HepG2 (cell line): Measurements from ENCODE around the gene ELAVL3. TPM values are rescaled to one million over a fixed set of nuclear protein-coding genes. Genes with fewer than 3 reads are reported as not detected.

Experiments used
- AKAP8 ChIP-seq: sonication (generic); formaldehyde crosslinking; IDR thresholded peaks from 2 replicates; pipeline ENCODE4 v1.5.1; 2020; ENCODE audit warnings: mild to moderate bottlenecking, missing genetic modification reagents
- CC2D1A ChIP-seq: sonication (generic); formaldehyde crosslinking; IDR thresholded peaks from 2 replicates; pipeline ENCODE4 v1.8.1; 2023; ENCODE audit warnings: mild to moderate bottlenecking, missing genetic modification reagents
- ETV5 ChIP-seq: IDR thresholded peaks from 2 replicates; pipeline ENCODE4 v1.6.1; 2018; ENCODE audit warnings: missing biosample characterization, missing genetic modification reagents, inconsistent platforms, borderline replicate concordance
- GLI4 ChIP-seq: sonication (generic); formaldehyde crosslinking; IDR thresholded peaks from 2 replicates; pipeline ENCODE4 v1.5.1; 2020; ENCODE audit warnings: missing genetic modification reagents, mild to moderate bottlenecking, moderate library complexity, borderline replicate concordance
- MATR3 ChIP-seq: sonication (generic); formaldehyde crosslinking; IDR thresholded peaks from 2 replicates; pipeline ENCODE4 v1.4.0; 2020; ENCODE audit warnings: missing genetic modification reagents
- MYNN ChIP-seq: sonication (generic); formaldehyde crosslinking; IDR thresholded peaks from 2 replicates; pipeline ENCODE4 v1.4.0; 2020; ENCODE audit warnings: mild to moderate bottlenecking, low read depth, missing genetic modification reagents
- NAIF1 ChIP-seq: sonication (generic); formaldehyde crosslinking; IDR thresholded peaks from 2 replicates; pipeline ENCODE4 v1.5.0; 2020; ENCODE audit warnings: mild to moderate bottlenecking, missing genetic modification reagents, borderline replicate concordance
- NFYB ChIP-seq: sonication (generic); formaldehyde crosslinking; IDR thresholded peaks from 2 replicates; pipeline ENCODE4 v1.4.0; 2020; ENCODE audit warnings: missing genetic modification reagents
- PHF20 ChIP-seq: sonication (generic); formaldehyde crosslinking; IDR thresholded peaks from 2 replicates; pipeline ENCODE4 v1.5.0; 2020; ENCODE audit warnings: mild to moderate bottlenecking, missing genetic modification reagents
- RXRA ChIP-seq: sonication (generic); formaldehyde crosslinking; IDR thresholded peaks from 2 replicates; pipeline ENCODE4 v1.5.1; 2020; ENCODE audit warnings: missing genetic modification reagents
- SAP130 ChIP-seq: IDR thresholded peaks from 2 replicates; pipeline ENCODE4 v1.6.1; 2016; ENCODE audit warnings: low read depth
- SP1 ChIP-seq, 2 experiments: fragments of 450-650 bp in 1 of 2; sonication (generic) in 1 of 2; formaldehyde crosslinking in 1 of 2; IDR thresholded peaks; 2 replicates each; pipeline versions ENCODE4 v1.4.0 to v1.6.1; 2016 to 2020; ENCODE audit warnings: missing genetic modification reagents in 1 of 2
- YEATS2 ChIP-seq: sonication (generic); formaldehyde crosslinking; IDR thresholded peaks from 2 replicates; pipeline ENCODE4 v1.4.0; 2020; ENCODE audit warnings: missing genetic modification reagents, borderline replicate concordance
- ZNF235 ChIP-seq: sonication (generic); formaldehyde crosslinking; IDR thresholded peaks from 2 replicates; pipeline ENCODE4 v1.8.1; 2023; ENCODE audit warnings: mild to moderate bottlenecking, missing genetic modification reagents, borderline replicate concordance
- ZNF296 ChIP-seq: sonication (generic); formaldehyde crosslinking; conservative IDR thresholded peaks from 2 replicates; pipeline ENCODE4 v1.5.0; 2020; ENCODE audit warnings: mild to moderate bottlenecking, missing genetic modification reagents
- ZNF33A ChIP-seq: sonication (generic); formaldehyde crosslinking; IDR thresholded peaks from 2 replicates; pipeline ENCODE4 v1.5.1; 2020; ENCODE audit warnings: missing genetic modification reagents, mild to moderate bottlenecking, moderate library complexity, borderline replicate concordance
- ZSCAN12 ChIP-seq: sonication (generic); formaldehyde crosslinking; IDR thresholded peaks from 2 replicates; pipeline ENCODE4 v1.9.0; 2021; ENCODE audit warnings: mild to moderate bottlenecking, missing genetic modification reagents
- polyA plus RNA-seq, 8 experiments: library from polyadenylated mRNA; depleted of rRNA in 3 of 8; stranded (reverse) in 7 of 8; unstranded in 1 of 8; fragments of >200 nt; fragmentation: Illumina TruSeq in 4 of 8; extraction: Trizol in 4 of 8; gene quantifications; 2 replicates each; pipeline versions ENCODE4 v1.2.1 to v1.2.3, GENCODE V29; 2011 to 2016; ENCODE audit warnings: low read depth in 4 of 8, missing spikeins in 1 of 8, mixed read lengths in 1 of 8; ENCODE audit not compliant: insufficient read depth in 1 of 8
- total RNA-seq, 5 experiments: library from RNA; depleted of rRNA; stranded (reverse); fragments of >200 nt; fragmentation: Illumina TruSeq; extraction: Trizol; gene quantifications; 2 replicates each; pipeline ENCODE4 v1.2.3, GENCODE V29; 2016; ENCODE audit warnings: low read depth in 1 of 5
- TF ChIP-seq, protein P1 (sequence below): IDR thresholded peaks from 2 replicates; pipeline ENCODE4 v1.6.1; 2016
- TF ChIP-seq, protein P2 (sequence below): IDR thresholded peaks from 2 replicates; pipeline ENCODE4 v1.6.1; 2012; ENCODE audit warnings: inconsistent platforms
- TF ChIP-seq, protein P3 (sequence below): IDR thresholded peaks from 2 replicates; pipeline ENCODE4 v1.4.0; 2020; ENCODE audit warnings: mild to moderate bottlenecking, missing genetic modification reagents
- TF ChIP-seq, protein P4 (sequence below): sonication (generic); formaldehyde crosslinking; IDR thresholded peaks from 2 replicates; pipeline ENCODE4 v1.8.1; 2023; ENCODE audit warnings: mild to moderate bottlenecking, missing genetic modification reagents
- TF ChIP-seq, protein P5 (sequence below): IDR thresholded peaks from 2 replicates; pipeline ENCODE4 v1.6.1; 2016; ENCODE audit warnings: mild to moderate bottlenecking, missing biosample characterization, missing genetic modification reagents
- TF ChIP-seq, protein P6 (sequence below): sonication (generic); formaldehyde crosslinking; IDR thresholded peaks from 2 replicates; pipeline ENCODE4 v1.4.0; 2020; ENCODE audit warnings: missing genetic modification reagents; ENCODE audit errors: not compliant biosample characterization

ELAVL3 gene
- total and polyA plus RNA-seq, 2 of the 13 experiments (the other 11 are each of a cell fraction or from before 2014, with no cell fraction given): 0.03 TPM; not detected in 1

DNA sequence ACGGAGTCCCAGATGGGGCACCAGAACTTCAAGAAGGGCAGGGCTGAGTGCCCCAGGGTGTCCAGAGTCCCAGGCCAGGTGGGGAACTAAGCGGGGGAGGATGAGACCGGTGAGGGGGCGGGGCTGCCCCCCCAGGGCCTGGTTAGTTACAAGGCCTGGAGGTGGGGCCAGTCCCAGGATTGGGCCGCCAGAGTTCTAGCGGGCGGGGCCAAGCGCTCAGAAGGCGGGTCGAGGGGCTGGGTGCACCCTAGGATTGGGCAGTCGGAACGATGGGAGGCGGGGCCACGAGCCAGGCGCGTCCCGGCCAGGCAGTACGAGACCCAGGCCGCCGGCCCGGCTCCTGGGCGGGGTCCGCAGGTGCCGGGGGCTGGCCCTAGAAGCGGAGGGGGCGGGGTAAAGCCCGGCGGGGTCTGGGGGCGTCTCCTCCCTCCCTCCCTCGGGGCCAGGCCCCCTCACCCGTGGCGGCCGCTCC, 24.2 kb upstream of the ELAVL3 start (continued):
- TF ChIP-seq, protein P1, sequence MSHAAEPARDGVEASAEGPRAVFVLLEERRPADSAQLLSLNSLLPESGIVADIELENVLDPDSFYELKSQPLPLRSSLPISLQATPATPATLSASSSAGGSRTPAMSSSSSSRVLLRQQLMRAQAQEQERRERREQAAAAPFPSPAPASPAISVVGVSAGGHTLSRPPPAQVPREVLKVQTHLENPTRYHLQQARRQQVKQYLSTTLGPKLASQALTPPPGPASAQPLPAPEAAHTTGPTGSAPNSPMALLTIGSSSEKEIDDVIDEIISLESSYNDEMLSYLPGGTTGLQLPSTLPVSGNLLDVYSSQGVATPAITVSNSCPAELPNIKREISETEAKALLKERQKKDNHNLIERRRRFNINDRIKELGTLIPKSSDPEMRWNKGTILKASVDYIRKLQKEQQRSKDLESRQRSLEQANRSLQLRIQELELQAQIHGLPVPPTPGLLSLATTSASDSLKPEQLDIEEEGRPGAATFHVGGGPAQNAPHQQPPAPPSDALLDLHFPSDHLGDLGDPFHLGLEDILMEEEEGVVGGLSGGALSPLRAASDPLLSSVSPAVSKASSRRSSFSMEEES: no peak
- TF ChIP-seq CC2D1A: no peak
- TF ChIP-seq ZNF33A (CRISPR knock-in tag): no peak
- TF ChIP-seq, protein P2, sequence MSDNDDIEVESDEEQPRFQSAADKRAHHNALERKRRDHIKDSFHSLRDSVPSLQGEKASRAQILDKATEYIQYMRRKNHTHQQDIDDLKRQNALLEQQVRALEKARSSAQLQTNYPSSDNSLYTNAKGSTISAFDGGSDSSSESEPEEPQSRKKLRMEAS: no peak
- TF ChIP-seq ETV5: no peak
- TF ChIP-seq ZNF296 (CRISPR knock-in tag): no peak
- TF ChIP-seq, protein P3, sequence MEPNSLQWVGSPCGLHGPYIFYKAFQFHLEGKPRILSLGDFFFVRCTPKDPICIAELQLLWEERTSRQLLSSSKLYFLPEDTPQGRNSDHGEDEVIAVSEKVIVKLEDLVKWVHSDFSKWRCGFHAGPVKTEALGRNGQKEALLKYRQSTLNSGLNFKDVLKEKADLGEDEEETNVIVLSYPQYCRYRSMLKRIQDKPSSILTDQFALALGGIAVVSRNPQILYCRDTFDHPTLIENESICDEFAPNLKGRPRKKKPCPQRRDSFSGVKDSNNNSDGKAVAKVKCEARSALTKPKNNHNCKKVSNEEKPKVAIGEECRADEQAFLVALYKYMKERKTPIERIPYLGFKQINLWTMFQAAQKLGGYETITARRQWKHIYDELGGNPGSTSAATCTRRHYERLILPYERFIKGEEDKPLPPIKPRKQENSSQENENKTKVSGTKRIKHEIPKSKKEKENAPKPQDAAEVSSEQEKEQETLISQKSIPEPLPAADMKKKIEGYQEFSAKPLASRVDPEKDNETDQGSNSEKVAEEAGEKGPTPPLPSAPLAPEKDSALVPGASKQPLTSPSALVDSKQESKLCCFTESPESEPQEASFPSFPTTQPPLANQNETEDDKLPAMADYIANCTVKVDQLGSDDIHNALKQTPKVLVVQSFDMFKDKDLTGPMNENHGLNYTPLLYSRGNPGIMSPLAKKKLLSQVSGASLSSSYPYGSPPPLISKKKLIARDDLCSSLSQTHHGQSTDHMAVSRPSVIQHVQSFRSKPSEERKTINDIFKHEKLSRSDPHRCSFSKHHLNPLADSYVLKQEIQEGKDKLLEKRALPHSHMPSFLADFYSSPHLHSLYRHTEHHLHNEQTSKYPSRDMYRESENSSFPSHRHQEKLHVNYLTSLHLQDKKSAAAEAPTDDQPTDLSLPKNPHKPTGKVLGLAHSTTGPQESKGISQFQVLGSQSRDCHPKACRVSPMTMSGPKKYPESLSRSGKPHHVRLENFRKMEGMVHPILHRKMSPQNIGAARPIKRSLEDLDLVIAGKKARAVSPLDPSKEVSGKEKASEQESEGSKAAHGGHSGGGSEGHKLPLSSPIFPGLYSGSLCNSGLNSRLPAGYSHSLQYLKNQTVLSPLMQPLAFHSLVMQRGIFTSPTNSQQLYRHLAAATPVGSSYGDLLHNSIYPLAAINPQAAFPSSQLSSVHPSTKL: peak; percentile 39; the same call in 1 of the 2 replicates
- peak; percentile 81 for TF ChIP-seq NFYB (CRISPR knock-in tag)
- no peak for TF ChIP-seq ZSCAN12
- no peak for TF ChIP-seq AKAP8 (CRISPR knock-in tag)
- no peak for TF ChIP-seq NAIF1 (CRISPR knock-in tag)
- TF ChIP-seq GLI4 (CRISPR knock-in tag): no peak
- peak; percentile 6; the same call in 1 of the 2 replicates for TF ChIP-seq MYNN (CRISPR knock-in tag)
- TF ChIP-seq MATR3 (CRISPR knock-in tag): no peak
- TF ChIP-seq, protein P4, sequence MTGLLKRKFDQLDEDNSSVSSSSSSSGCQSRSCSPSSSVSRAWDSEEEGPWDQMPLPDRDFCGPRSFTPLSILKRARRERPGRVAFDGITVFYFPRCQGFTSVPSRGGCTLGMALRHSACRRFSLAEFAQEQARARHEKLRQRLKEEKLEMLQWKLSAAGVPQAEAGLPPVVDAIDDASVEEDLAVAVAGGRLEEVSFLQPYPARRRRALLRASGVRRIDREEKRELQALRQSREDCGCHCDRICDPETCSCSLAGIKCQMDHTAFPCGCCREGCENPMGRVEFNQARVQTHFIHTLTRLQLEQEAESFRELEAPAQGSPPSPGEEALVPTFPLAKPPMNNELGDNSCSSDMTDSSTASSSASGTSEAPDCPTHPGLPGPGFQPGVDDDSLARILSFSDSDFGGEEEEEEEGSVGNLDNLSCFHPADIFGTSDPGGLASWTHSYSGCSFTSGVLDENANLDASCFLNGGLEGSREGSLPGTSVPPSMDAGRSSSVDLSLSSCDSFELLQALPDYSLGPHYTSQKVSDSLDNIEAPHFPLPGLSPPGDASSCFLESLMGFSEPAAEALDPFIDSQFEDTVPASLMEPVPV (CRISPR knock-in tag): no peak
- TF ChIP-seq SP1 (IDR thresholded peaks at IDR 0.05): no peak
- TF ChIP-seq SP1 (CRISPR knock-in tag; IDR thresholded peaks at IDR 0.05): peak; percentile 86
- peak; percentile 27; the same call in 1 of the 2 replicates for TF ChIP-seq RXRA (CRISPR knock-in tag)
- TF ChIP-seq, protein P5, sequence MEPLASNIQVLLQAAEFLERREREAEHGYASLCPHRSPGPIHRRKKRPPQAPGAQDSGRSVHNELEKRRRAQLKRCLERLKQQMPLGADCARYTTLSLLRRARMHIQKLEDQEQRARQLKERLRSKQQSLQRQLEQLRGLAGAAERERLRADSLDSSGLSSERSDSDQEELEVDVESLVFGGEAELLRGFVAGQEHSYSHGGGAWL (CRISPR knock-in tag): no peak
- TF ChIP-seq SAP130 (CRISPR knock-in tag): peak; percentile 42; the same call in 1 of the 2 replicates
- TF ChIP-seq YEATS2 (CRISPR knock-in tag): peak; percentile 73; the same call in 1 of the 2 replicates
- TF ChIP-seq PHF20 (CRISPR knock-in tag): no peak
- 0 out of 2 replicates have a peak, but pooled peaks have one; percentile 31 for TF ChIP-seq ZNF235 (CRISPR knock-in tag)
- TF ChIP-seq, protein P6, sequence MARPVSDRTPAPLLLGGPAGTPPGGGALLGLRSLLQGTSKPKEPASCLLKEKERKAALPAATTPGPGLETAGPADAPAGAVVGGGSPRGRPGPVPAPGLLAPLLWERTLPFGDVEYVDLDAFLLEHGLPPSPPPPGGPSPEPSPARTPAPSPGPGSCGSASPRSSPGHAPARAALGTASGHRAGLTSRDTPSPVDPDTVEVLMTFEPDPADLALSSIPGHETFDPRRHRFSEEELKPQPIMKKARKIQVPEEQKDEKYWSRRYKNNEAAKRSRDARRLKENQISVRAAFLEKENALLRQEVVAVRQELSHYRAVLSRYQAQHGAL (CRISPR knock-in tag): no peak
